GM21576 (cell line): ENCODE measurements around the gene NT5DC2.

Experiments
- ATAC-seq: cut with Tn5 transposase; IDR thresholded peaks from one replicate; pipeline ENCODE4 v1.9.1; 2021; ENCODE audit warnings: mild to moderate bottlenecking, moderate library complexity; ENCODE audit not compliant: unreplicated experiment

Gene NT5DC2

GRCh38 chr3:52512727-52513126, 20.9 kb downstream of the NT5DC2 start:
- no peak for ATAC-seq

- no peak for ATAC-seq
Measured at GRCh38 chr3:52512105-52512504, 21.6 kb downstream of the NT5DC2 start.

GRCh38 chr3:52511509-52511908, 22.1 kb downstream of the NT5DC2 start:
- no peak for ATAC-seq

GRCh38 chr3:52509753-52510328, 23.8 kb downstream of the NT5DC2 start:
- no peak for ATAC-seq

GRCh38 chr3:52507359-52507758, 26.3 kb downstream of the NT5DC2 start:
- ATAC-seq: no peak

- no peak for ATAC-seq
Measured at GRCh38 chr3:52506266-52506966, 27.2 kb downstream of the NT5DC2 start.

GRCh38 chr3:52504977-52505376, 28.7 kb downstream of the NT5DC2 start:
- no peak for ATAC-seq

- ATAC-seq: no peak
Measured at GRCh38 chr3:52503788-52504424, 29.8 kb downstream of the NT5DC2 start.

GRCh38 chr3:52502808-52503350, 30.8 kb downstream of the NT5DC2 start:
- ATAC-seq: no peak

- ATAC-seq: no peak
Measured at GRCh38 chr3:52502001-52502400, 31.7 kb downstream of the NT5DC2 start.

GRCh38 chr3:52501046-52501445, 32.6 kb downstream of the NT5DC2 start:
- no peak for ATAC-seq

- ATAC-seq: no peak
Measured at GRCh38 chr3:52498137-52499054, 35.3 kb downstream of the NT5DC2 start.

- no peak for ATAC-seq
Measured at GRCh38 chr3:52495777-52496602, 37.7 kb downstream of the NT5DC2 start.

- ATAC-seq: no peak
Measured at GRCh38 chr3:52494886-52495495, 38.7 kb downstream of the NT5DC2 start, which contains the start of gene STAB1. TSS of gene STAB1 (plus strand) at chr3:52495338. CDS start at chr3:52495414, 76 bp downstream.

GRCh38 chr3:52494445-52494844, 39.2 kb downstream of the NT5DC2 start:
- no peak for ATAC-seq

GRCh38 chr3:52493232-52494017, 40.2 kb downstream of the NT5DC2 start:
- no peak for ATAC-seq

GRCh38 chr3:52492059-52492458, 41.6 kb downstream of the NT5DC2 start:
- ATAC-seq: no peak

GRCh38 chr3:52490939-52491526, 42.6 kb downstream of the NT5DC2 start:
- no peak for ATAC-seq
